Activated gamma-delta T cell (primary cell): ENCODE measurements around the gene HSD11B2.

ENCODE experiments used
- DNase-seq: peaks from one replicate; lab custom pipeline; 2025; lab: John Stamatoyannopoulos, UW

Gene HSD11B2

DNA sequence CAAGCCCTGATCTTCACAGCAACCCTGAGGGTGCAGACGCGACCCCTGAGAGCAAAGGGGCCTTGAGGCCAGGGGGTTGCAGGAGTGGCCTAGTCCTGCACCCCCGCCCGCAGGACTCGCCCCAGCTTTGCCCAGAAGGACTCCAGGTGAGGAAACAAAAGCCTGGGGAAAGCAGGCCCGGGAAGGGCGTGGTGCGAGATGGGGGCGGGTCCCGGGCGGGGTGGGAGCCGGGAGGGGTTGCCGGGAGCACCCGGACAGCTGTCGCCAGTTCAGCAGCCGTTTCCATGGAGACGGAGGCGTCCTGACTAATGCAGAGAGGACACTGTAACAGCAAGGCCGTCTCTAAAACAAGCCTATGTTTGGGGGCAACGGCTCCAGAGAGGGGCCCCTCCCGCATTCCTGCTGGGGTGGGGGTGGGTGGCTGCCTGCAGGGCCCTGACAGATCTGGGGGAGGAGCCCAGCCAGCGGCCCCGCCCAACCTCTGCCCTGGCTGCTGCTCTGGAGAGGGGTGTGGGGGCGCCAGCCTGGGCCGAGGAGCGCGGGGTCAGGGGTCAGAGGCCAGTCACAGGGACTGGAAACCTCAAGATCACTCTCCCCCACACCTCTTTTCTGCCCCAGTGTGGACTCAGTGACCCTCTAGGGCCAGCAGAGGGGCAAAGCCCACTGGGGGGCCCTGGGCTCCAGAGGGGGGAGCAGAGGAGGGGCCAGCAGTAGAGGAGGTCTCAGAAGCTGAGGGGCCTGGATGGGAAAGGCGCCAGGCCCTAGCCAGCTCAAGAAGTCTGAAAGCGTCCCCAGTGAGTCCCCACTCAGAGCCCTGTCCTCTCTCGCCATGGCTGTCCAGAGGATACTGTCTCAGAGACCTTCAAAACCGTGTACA lies 34.5 kb upstream of the HSD11B2 start:
- no peak for DNase-seq

DNA sequence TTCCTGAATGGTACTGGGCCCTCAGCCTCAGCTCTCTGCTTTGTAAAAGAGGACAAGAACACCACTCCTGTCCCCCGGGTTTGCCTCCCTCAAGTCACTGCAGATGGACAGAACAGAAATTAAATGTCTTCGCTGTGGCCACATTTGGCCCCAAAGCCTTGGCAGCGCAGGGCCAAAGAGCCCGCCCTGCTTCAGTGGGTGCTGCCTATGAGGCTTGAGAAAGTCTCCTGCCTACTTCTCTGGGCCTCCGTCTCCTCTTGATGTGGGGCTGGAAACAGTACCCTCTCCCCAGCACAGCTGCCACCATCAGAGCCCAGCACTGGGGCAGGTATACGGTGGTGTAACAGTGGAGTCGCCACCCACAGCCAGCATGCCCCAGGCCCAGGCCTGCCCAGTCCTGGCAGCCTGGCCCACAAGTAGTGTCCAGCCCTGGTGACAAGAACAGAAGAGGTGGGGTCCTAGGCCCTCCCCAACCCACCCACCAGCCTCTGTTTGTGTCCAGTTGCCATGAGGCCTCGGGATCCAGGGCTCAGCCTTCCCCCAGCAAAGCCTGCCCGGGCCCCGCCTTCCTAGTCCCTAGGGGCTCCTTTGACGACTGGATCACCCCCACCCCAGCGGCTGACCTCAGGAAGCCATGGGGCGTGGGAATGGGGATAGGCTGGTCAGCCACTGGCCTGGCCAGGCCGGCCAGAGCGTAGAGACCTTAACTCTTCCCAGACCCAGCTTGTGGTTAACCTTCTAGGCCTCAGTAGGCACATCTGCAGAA lies 33.7 kb upstream of the HSD11B2 start:
- DNase-seq = no peak

DNA sequence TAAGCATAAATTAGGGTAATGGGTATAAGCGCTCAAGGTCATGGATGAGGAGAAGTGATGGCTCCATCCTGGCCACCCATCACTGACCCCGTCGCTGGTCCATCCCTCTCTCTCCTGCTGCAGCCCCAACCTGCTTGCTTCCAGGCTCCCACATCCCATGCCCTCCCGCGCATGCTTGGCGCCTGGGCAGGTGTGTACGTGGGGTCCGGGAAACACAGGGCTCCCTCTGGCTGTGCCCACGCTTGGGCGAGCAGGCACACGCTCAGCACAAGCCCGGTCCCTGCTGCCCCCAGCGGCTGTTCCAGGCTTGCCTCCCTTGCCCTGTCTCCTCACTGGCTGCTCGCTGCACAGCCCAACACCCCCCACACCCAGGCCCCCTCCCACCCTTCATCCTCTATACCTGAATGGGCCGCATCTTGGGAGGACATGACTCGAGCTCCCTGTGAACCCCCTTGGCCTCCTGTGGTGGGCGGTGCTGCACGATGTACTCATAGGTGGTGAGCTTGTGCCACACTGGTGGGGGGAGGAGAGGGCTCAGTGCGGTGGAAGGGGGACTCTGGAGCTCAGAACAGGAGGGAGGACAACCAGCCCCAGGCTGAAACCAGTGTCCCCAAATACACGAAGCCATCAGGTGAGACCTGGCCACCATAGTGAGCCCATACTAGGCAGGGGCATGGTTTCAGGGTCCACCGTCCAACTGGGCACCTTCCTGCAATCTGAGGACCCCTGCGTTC lies 32.9 kb upstream of the HSD11B2 start:
- DNase-seq = no peak

- no peak for DNase-seq
Measured at GRCh38 chr16:67398546-67399217, 32.2 kb upstream of the HSD11B2 start.

GRCh38 chr16:67399218-67399733 lies 31.6 kb upstream of the HSD11B2 start:
- no peak for DNase-seq

GRCh38 chr16:67399749-67400704 lies 30.9 kb upstream of the HSD11B2 start:
- no peak for DNase-seq

GRCh38 chr16:67400901-67401300 lies 30.0 kb upstream of the HSD11B2 start:
- no peak for DNase-seq

DNA sequence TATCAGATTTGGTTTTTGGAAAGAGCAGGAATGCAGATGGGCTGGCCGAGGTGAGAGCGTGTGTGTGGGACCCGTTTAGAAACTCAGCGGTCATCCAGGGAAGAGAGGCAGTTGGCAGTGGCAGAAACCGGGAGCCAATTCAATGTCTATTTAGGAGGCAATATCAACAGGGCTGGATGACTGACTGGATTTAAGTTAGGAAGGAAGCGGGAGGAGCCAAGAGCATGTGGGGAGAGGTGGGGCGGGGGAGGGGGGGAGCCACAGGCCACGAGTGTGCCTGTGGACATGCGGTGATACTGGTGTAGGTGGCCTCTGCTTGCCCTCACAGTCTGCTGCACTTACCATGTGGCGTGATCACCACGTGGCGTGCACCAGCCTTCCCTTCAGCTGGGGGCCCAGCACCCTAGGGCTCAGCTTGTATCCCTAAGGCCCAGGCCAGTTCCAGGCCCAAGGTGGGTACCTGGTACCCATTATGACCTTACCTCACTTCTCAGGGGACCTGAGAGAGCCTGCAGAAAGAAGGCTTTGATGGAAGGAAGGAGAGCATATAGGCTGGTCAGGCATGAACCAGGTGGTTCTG lies 26.9 kb upstream of the HSD11B2 start:
- DNase-seq = no peak

GRCh38 chr16:67404740-67405226 lies 26.1 kb upstream of the HSD11B2 start:
- DNase-seq = no peak

DNA sequence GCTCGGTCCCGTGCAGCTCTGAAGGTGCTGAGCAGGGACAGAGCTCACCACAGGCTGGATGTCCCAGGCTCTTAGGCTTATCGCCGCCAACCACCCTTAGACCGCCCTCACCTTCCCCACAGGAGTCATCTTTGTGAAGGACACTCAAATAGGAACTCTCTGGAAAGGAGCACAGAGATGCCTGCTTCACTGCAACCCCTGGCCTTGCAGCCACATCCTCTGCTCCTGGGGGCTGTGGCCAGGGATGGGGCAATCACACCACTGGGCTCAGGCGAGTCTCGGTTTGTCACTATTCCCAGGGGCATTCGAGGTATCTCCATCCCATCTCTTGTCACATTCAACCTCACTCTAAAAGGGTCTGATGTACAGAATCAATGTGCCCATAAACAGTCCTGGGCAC lies 25.6 kb upstream of the HSD11B2 start:
- DNase-seq = no peak

GRCh38 chr16:67406111-67406971 lies 24.6 kb upstream of the HSD11B2 start:
- DNase-seq = no peak

GRCh38 chr16:67407176-67407787 lies 23.6 kb upstream of the HSD11B2 start:
- no peak for DNase-seq

- DNase-seq = no peak
Measured at GRCh38 chr16:67407788-67408452, 23.0 kb upstream of the HSD11B2 start.

GRCh38 chr16:67409631-67410030 lies 21.3 kb upstream of the HSD11B2 start:
- no peak for DNase-seq

DNA sequence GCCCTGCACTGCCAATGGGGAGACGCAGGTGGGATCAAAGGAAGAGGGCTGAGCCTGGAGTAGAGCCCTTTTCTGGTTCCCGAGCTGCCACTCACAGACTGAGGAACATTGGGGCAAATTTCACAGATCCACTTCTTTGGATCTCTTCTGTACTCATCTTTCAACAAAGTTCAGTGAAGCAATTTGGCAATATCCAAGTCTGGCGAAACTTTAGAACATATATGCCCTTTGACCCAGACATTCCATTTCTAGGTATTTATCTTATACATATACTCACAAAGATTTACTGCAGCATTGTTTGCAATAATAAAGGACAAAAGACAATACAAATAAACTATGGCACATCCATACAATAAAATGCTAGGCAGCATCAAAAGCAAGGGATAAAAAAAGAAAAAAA lies 19.6 kb upstream of the HSD11B2 start:
- no peak for DNase-seq

DNA sequence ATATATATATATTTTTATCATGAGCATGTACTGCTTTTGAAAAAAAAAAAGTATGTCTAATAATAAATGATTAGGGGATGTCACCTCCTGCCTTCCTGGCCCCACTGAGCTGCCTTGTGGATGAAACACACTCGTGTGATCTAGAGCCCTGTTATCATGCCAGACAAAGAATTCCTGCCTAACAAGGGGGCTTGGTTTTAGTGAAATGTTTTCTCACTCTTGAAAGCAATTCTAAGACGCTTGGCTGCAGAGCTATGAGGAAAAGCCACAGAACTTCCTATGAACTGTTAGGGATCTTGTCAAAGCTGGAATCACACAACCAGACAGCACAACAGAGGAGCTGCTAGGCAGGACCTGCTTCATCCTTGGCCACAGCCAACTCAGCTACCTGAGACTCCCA lies 18.6 kb upstream of the HSD11B2 start:
- DNase-seq = no peak

- no peak for DNase-seq
Measured at GRCh38 chr16:67413978-67414911, 16.7 kb upstream of the HSD11B2 start.
